ENCODE results near the gene SMAD9. TPM values are rescaled to one million over a fixed set of nuclear protein-coding genes. Genes with fewer than 3 reads are reported as not detected.

Gene SMAD9
- total RNA-seq, 1 donor from 2014 or later = 0.26 TPM

- Mint-ChIP-seq H3K27ac (ENCODE audit: unreplicated experiment) (no peak overlapping the region), H3K4me3 (ENCODE audit: unreplicated experiment) (no peak overlapping the region), H3K4me1 (ENCODE audit: unreplicated experiment) (no peaks in the 10 kb centered on the region), H3K9me3 (ENCODE audit: unreplicated experiment) (no peaks in the 10 kb centered on the region), H3K36me3 (ENCODE audit: low read depth, unreplicated experiment) (peaks cover 5% of the 10 kb centered on the region), H3K27me3 (ENCODE audit: unreplicated experiment) (no peaks in the 10 kb centered on the region)
- no peak for DNase-seq (ENCODE audit: low spot score)
- no peak for TF ChIP-seq CTCF (IDR thresholded peaks at IDR 0.05; ENCODE audit: unreplicated experiment)
Observed at GRCh38 chr13:36950920-36951319, 30.9 kb upstream of the SMAD9 start.

- TF ChIP-seq CTCF (IDR thresholded peaks at IDR 0.05; ENCODE audit: unreplicated experiment) = no peak
- Mint-ChIP-seq H3K4me3 (ENCODE audit: unreplicated experiment) (no peak overlapping the region), H3K36me3 (ENCODE audit: low read depth, unreplicated experiment) (peaks cover 5% of the 10 kb centered on the region), H3K27me3 (ENCODE audit: unreplicated experiment) (no peaks in the 10 kb centered on the region), H3K4me1 (ENCODE audit: unreplicated experiment) (peaks cover 5% of the 10 kb centered on the region), H3K27ac (ENCODE audit: unreplicated experiment) (no peak overlapping the region), H3K9me3 (ENCODE audit: unreplicated experiment) (no peaks in the 10 kb centered on the region)
- DNase-seq (ENCODE audit: low spot score) = no peak
Observed at GRCh38 chr13:36950330-36950729, 30.3 kb upstream of the SMAD9 start.

- peaks cover 10% of the 10 kb centered on the region for H3K4me1 Mint-ChIP-seq (ENCODE audit: unreplicated experiment)
- peaks cover 2% of the 10 kb centered on the region for H3K27me3 Mint-ChIP-seq (ENCODE audit: unreplicated experiment)
- H3K4me3 Mint-ChIP-seq (ENCODE audit: unreplicated experiment) = no peak overlapping the region
- no peak for DNase-seq (ENCODE audit: low spot score)
- peak overlapping the region; percentile 37 for H3K27ac Mint-ChIP-seq (ENCODE audit: unreplicated experiment)
- no peak for TF ChIP-seq CTCF (IDR thresholded peaks at IDR 0.05; ENCODE audit: unreplicated experiment)
- no peaks in the 10 kb centered on the region for H3K36me3 Mint-ChIP-seq (ENCODE audit: low read depth, unreplicated experiment)
- no peaks in the 10 kb centered on the region for H3K9me3 Mint-ChIP-seq (ENCODE audit: unreplicated experiment)
Observed at GRCh38 chr13:36945078-36945477, 25.0 kb upstream of the SMAD9 start.

GRCh38 chr13:36925603-36926002 lies 5.6 kb upstream of the SMAD9 start:
- no peak for DNase-seq (ENCODE audit: low spot score)
- Mint-ChIP-seq H3K4me3 (ENCODE audit: unreplicated experiment) (no peak overlapping the region), H3K4me1 (ENCODE audit: unreplicated experiment) (peaks cover under 1% of the 10 kb centered on the region), H3K36me3 (ENCODE audit: low read depth, unreplicated experiment) (no peaks in the 10 kb centered on the region), H3K27me3 (ENCODE audit: unreplicated experiment) (peaks cover 3% of the 10 kb centered on the region), H3K27ac (ENCODE audit: unreplicated experiment) (no peak overlapping the region), H3K9me3 (ENCODE audit: unreplicated experiment) (no peaks in the 10 kb centered on the region)
- no peak for TF ChIP-seq CTCF (IDR thresholded peaks at IDR 0.05; ENCODE audit: unreplicated experiment)

- H3K27ac Mint-ChIP-seq (ENCODE audit: unreplicated experiment) = no peak overlapping the region
- peaks cover 5% of the 10 kb centered on the region for H3K27me3 Mint-ChIP-seq (ENCODE audit: unreplicated experiment)
- no peak for TF ChIP-seq CTCF (IDR thresholded peaks at IDR 0.05; ENCODE audit: unreplicated experiment)
- H3K36me3 Mint-ChIP-seq (ENCODE audit: low read depth, unreplicated experiment) = no peaks in the 10 kb centered on the region
- H3K4me3 Mint-ChIP-seq (ENCODE audit: unreplicated experiment) = no peak overlapping the region
- no peaks in the 10 kb centered on the region for H3K9me3 Mint-ChIP-seq (ENCODE audit: unreplicated experiment)
- DNase-seq (ENCODE audit: low spot score) = no peak
- peaks cover 3% of the 10 kb centered on the region for H3K4me1 Mint-ChIP-seq (ENCODE audit: unreplicated experiment)
Observed at GRCh38 chr13:36924001-36924400, 4.0 kb upstream of the SMAD9 start.

Measured in endothelial cell (in vitro differentiated cells).